Peyer's patch (tissue), 4 donors: Measurements from ENCODE around the gene DNAJC12. TPM values are rescaled to one million over a fixed set of nuclear protein-coding genes. Genes with fewer than 3 reads are reported as not detected.
"Not testable (repeated sequence)": the region's sequence is repeated elsewhere in the genome, so short reads cannot be mapped to it uniquely, and the experiment has no call there.

ENCODE experiments used
- DNase-seq, 3 donors: peaks; one replicate each; pipeline ENCODE4 v3.0.0-alpha.2; 2017 to 2019
- H3K27ac ChIP-seq, 4 donors: fragments of 200-600 bp; sonication (generic); one replicate each; pipeline ENCODE4 v1.5.1; 2016 to 2019
- H3K27me3 ChIP-seq, 2 donors: fragments of 200-600 bp; sonication (generic); one replicate each; pipeline ENCODE4 v1.5.1; 2019
- H3K36me3 ChIP-seq, 3 donors: fragments of 200-600 bp; sonication (generic); one replicate each; pipeline ENCODE4 v1.5.1; 2016 to 2019
- H3K4me1 ChIP-seq, 4 donors: fragments of 200-600 bp; sonication (generic); one replicate each; pipeline ENCODE4 v1.5.1; 2016 to 2019
- H3K4me3 ChIP-seq, 4 donors: fragments of 200-600 bp; sonication (generic); 1 replicate in 3 of 4; 2 replicates in 1 of 4; pipeline ENCODE4 v1.5.1; 2016 to 2019; ENCODE audit warnings: mild to moderate bottlenecking in 1 of 4
- H3K9me3 ChIP-seq, 4 donors: fragments of 200-600 bp; sonication (generic); one replicate each; pipeline ENCODE4 v1.5.1; 2016 to 2019; ENCODE audit warnings: mild to moderate bottlenecking in 1 of 4
- CTCF ChIP-seq, 6 experiments: fragments of 450-650 bp in 4 of 6; fragments of 200-600 bp in 2 of 6; sonication (generic) in 1 of 6; IDR thresholded peaks; one replicate each; pipeline ENCODE4 v1.5.1; 2017 to 2019; ENCODE audit warnings: antibody characterized with exemption in 6 of 6, mild to moderate bottlenecking in 3 of 6, moderate library complexity in 1 of 6
- POLR2A ChIP-seq, 2 donors: fragments of 450-650 bp; IDR thresholded peaks; one replicate each; pipeline ENCODE4 v1.5.1; 2017; ENCODE audit warnings: antibody characterized with exemption in 2 of 2, mild to moderate bottlenecking in 2 of 2, moderate library complexity in 2 of 2
- total RNA-seq, 4 donors: library from RNA; depleted of rRNA; stranded (reverse); fragments of >200 nt; gene quantifications; one replicate each; pipeline ENCODE4 v1.1.0, GENCODE V29; 2016

DNAJC12 gene
- total RNA-seq, 4 donors from 2014 or later, result 1.8 to 3.3 (median 1.9) TPM; not detected in 1

- no peaks in the 10 kb centered on the region for H3K27me3 ChIP-seq
- TF ChIP-seq CTCF (IDR thresholded peaks at IDR 0.05) (no peak), POLR2A (IDR thresholded peaks at IDR 0.05) (peak; percentile 44 to 79)
- peaks cover 0 to 4% (median 0%) of the 10 kb centered on the region in 4 donors for H3K4me1 ChIP-seq
- no peaks in the 10 kb centered on the region for H3K9me3 ChIP-seq
- peak overlapping the region; percentile 84 to 96 (median 95) for H3K27ac ChIP-seq
- DNase-seq, result peak; percentile 93 to 98 (median 94)
- no peaks in the 10 kb centered on the region for H3K36me3 ChIP-seq
- H3K4me3 ChIP-seq, result peak overlapping the region; percentile 57 to 93 (median 82)
Measured at GRCh38 chr10:67849331-67850011, 11.5 kb upstream of the DNAJC12 start.

GRCh38 chr10:67843284-67843683, 5.3 kb upstream of the DNAJC12 start:
- Histone ChIP-seq H3K4me1 (no peaks in the 10 kb centered on the region), H3K27ac (no peak overlapping the region)
- no peak for TF ChIP-seq CTCF (IDR thresholded peaks at IDR 0.05)
- no peak for TF ChIP-seq POLR2A (IDR thresholded peaks at IDR 0.05)

GRCh38 chr10:67841737-67842136, 3.7 kb upstream of the DNAJC12 start:
- Histone ChIP-seq H3K4me1 (no peaks in the 10 kb centered on the region), H3K9me3 (no peaks in the 10 kb centered on the region), H3K4me3 (no peak overlapping the region), H3K27me3 (no peaks in the 10 kb centered on the region), H3K27ac (no peak overlapping the region), H3K36me3 (no peaks in the 10 kb centered on the region)
- DNase-seq, result no peak
- no peak for TF ChIP-seq POLR2A (IDR thresholded peaks at IDR 0.05)
- no peak for TF ChIP-seq CTCF (IDR thresholded peaks at IDR 0.05)

More at GRCh38 chr10:67843284-67843683, 5.3 kb upstream of the DNAJC12 start:
- Histone ChIP-seq H3K36me3 (no peaks in the 10 kb centered on the region), H3K27me3 (no peaks in the 10 kb centered on the region), H3K9me3 (no peaks in the 10 kb centered on the region), H3K4me3 (no peak overlapping the region)
- DNase-seq, result no peak

- TF ChIP-seq POLR2A (IDR thresholded peaks at IDR 0.05) (no peak), CTCF (IDR thresholded peaks at IDR 0.05) (no peak)
- Histone ChIP-seq H3K27ac (no peak overlapping the region), H3K4me3 (no peak overlapping the region), H3K4me1 (no peaks in the 10 kb centered on the region), H3K9me3 (no peaks in the 10 kb centered on the region), H3K27me3 (no peaks in the 10 kb centered on the region), H3K36me3 (no peaks in the 10 kb centered on the region)
- no peak for DNase-seq
Measured at GRCh38 chr10:67839951-67840350, 2.0 kb upstream of the DNAJC12 start.

GRCh38 chr10:67839511-67839910, 1.5 kb upstream of the DNAJC12 start:
- not testable (repeated sequence) for H3K27me3 ChIP-seq, H3K36me3 ChIP-seq, DNase-seq, H3K4me3 ChIP-seq, H3K4me1 ChIP-seq, H3K27ac ChIP-seq, H3K9me3 ChIP-seq

GRCh38 chr10:67836972-67837371, 1.0 kb downstream of the DNAJC12 start:
- Histone ChIP-seq H3K27me3 (no peaks in the 10 kb centered on the region), H3K4me1 (no peaks in the 10 kb centered on the region), H3K36me3 (no peaks in the 10 kb centered on the region), H3K9me3 (no peaks in the 10 kb centered on the region), H3K4me3 (no peak overlapping the region), H3K27ac (no peak overlapping the region)
- no peak for TF ChIP-seq POLR2A (IDR thresholded peaks at IDR 0.05)
- no peak for TF ChIP-seq CTCF (IDR thresholded peaks at IDR 0.05)
- no peak for DNase-seq
